GM12864 (cell line): Measurements from ENCODE around the gene CD59.

Experiments used
- DNase-seq: peaks from one replicate; pipeline ENCODE4 v3.0.0-alpha.2; 2011; ENCODE audit warnings: low read depth
- H3K4me3 ChIP-seq: 2 replicates; pipeline ENCODE4 v1.5.1; 2011; ENCODE audit warnings: mild to moderate bottlenecking, low read depth, low read length, control low read depth
- TF ChIP-seq, protein P1 (sequence below): IDR thresholded peaks from 2 replicates; pipeline ENCODE4 v1.5.1; 2011; ENCODE audit warnings: low read depth, mild to moderate bottlenecking, moderate library complexity, low read length, control low read depth, inconsistent platforms; ENCODE audit errors: missing control alignments

Gene CD59

DNA sequence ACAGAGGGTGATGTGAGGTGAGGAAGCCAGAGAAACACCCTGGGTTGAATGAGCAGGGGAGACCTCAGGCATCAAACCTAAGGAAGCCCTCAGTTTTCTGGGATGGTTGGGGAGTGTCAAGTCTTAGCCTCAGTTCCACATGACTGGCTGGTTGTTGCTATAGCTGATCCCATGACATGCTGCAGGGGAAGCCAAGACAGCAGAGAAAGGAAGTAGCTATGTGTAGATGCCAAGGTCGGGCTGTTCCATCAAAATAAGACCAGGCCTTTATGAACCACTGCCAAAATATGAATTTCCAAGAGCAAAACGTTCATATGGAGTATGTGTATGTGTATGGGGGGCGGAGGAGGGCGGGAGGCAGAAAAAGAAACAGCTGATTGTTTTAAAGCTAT lies 11.6 kb downstream of the CD59 start:
- H3K4me3 ChIP-seq, result no peak overlapping the region
- TF ChIP-seq, protein P1, sequence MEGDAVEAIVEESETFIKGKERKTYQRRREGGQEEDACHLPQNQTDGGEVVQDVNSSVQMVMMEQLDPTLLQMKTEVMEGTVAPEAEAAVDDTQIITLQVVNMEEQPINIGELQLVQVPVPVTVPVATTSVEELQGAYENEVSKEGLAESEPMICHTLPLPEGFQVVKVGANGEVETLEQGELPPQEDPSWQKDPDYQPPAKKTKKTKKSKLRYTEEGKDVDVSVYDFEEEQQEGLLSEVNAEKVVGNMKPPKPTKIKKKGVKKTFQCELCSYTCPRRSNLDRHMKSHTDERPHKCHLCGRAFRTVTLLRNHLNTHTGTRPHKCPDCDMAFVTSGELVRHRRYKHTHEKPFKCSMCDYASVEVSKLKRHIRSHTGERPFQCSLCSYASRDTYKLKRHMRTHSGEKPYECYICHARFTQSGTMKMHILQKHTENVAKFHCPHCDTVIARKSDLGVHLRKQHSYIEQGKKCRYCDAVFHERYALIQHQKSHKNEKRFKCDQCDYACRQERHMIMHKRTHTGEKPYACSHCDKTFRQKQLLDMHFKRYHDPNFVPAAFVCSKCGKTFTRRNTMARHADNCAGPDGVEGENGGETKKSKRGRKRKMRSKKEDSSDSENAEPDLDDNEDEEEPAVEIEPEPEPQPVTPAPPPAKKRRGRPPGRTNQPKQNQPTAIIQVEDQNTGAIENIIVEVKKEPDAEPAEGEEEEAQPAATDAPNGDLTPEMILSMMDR, result no peak
- no peak for DNase-seq

DNA sequence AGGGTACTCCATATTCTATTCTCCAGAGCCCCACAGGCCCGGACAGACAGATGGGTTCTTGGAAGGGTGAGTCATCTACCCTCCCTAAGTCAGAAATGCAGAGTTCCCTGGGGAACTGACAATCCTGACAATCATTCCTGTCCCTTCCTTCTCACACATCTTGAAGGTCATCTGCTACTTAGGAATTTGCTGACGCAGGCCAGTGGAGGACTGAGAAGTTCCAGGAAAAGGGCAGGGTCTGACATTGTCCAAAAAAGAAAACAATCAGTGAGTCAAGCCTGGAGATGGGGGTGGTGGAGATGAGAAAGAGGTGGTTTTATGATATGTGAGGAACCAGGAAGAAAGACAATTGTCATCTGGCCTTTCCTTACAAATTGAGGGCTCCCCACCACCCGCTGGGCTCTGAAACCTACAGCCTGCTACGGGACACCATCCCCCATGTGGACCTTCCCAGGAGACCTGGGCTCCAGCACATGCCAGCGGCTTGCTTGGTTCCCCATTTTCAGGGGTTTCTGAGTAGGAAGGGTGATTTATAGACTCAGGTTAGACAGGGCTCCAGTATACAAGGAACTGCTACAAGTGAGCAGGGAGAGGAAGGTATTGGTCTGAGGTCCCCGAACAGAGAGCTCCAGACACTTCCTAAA lies 12.9 kb downstream of the CD59 start:
- DNase-seq, result no peak
- no peak overlapping the region for H3K4me3 ChIP-seq
- TF ChIP-seq, protein P1, result no peak

DNA sequence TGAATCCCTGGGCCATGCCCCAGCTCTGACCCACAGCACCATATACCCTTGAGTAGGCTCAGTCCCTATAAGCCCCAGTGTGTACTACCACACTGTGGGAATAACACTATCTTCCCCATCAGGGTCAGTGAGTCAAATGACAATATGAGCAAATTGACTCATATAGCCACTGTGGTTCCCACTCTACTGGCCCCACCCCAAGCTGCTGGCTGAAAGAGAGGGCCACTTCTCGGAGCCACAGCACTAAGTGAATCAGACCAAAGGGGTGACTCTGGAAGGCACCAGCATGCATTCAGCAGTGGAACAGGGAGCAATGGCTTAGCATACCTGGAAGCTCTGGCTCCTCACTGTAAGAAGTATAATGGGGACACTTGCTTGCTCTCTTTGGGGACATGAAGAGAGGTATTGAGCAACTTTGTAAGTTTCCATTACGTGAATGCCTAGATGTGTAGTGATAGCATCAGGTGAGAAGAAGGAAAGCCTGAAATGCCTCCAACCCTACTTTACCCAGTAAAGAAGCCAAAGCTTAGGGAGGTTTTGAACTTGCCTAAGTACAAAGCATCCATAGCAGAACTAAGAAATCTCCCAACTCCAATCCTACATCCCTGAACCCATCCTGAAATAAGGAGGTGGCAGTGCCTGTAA lies 13.5 kb downstream of the CD59 start:
- no peak overlapping the region for H3K4me3 ChIP-seq
- DNase-seq, result no peak
- TF ChIP-seq, protein P1, result no peak

DNA sequence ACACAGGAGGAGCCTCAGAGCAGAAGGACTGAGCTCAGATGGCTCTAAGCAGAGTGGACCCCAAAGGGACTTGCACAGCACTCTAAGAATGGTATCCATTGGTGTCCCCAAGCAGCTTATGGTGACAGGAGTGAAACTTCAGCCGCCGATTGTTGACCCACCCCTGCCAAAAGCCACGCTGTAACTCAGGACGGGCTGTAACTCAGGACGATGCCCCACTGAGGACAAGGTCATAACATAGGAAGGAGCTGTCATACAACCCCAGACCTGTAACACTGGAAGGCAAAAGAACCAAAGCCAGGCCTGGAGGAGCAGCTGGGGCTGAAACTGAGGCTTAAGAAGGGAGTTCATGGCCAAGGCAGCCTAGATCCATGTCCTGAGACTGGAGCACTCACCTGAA lies 14.2 kb downstream of the CD59 start:
- no peak for DNase-seq
- no peak overlapping the region for H3K4me3 ChIP-seq
- TF ChIP-seq, protein P1, result no peak

DNA sequence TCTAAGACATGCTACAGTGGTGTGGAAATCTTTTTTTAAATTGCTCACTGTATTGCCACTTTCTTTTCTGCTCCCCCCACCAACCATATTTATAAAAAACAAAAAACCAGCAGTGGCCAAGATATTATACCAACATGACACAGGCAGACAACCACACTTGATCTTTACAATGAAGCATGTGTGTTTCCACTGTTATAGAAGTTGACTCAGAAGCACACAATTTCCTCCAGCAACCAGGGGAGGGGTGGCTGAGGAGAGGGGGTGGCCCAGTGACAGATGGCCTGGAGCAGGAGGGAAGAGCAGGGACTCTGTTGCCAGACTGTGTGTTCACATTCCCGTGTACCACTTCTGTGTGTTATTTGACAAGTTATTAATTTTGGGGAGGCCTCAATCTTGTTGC lies 14.8 kb downstream of the CD59 start:
- DNase-seq, result no peak
- no peak overlapping the region for H3K4me3 ChIP-seq
- TF ChIP-seq, protein P1, result no peak

DNA sequence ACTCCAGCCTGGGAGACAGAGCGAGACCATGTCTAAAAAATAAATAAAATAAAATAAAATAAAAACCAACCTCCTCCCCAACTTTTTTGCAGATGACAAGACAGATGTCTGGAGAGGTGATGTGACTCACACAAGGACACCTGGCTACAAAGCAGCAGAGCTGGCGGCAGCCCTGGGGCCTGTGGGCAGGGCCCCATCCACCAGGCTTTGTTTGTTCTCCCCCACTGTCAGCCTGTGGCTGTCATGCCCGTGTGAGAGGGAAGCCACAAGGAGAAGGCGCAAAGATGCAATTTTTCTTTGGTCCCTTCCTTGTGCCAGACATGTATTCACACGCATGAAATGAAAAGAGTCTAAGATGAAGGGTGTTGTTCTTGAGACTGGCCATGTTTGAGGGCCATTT lies 16.6 kb downstream of the CD59 start:
- no peak overlapping the region for H3K4me3 ChIP-seq
- TF ChIP-seq, protein P1, result no peak
- DNase-seq, result no peak

DNA sequence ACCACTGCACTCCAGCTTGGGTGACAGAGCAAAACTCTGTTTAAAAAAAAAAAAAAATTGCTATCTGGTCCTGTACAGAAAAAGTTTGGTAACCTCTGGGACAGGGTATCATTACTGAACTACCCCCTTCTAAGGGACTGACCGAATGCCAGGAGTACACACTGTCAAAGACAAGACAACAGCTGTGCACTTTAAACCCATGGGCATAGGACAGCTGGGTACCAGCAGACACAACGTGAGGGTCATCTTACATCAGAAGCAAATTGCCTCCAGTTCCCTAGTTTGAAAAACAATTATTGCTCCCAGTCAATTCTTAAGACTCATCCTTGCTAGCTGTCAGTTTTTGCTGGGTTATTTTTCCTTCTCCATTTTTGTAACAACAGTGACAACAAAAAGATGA lies 17.8 kb downstream of the CD59 start:
- no peak for DNase-seq
- TF ChIP-seq, protein P1, result no peak
- no peak overlapping the region for H3K4me3 ChIP-seq
